ENCODE results near the gene MOSMO.
"Not testable (repeated sequence)": the region's sequence is repeated elsewhere in the genome, so short reads cannot be mapped to it uniquely, and the experiment has no call there.

Gene MOSMO

GRCh38 chr16:22045888-22046287 is 38.0 kb downstream of the MOSMO start:
- not testable (repeated sequence) for H4K91ac ChIP-seq (ENCODE audit: low read depth, low read length); H2BK5ac ChIP-seq (ENCODE audit: low read depth, low read length, poor library complexity); H2AFZ ChIP-seq (ENCODE audit: insufficient read depth, low read length, poor library complexity); H3K14ac ChIP-seq (ENCODE audit: low read length); H3K4ac ChIP-seq (ENCODE audit: low read depth, low read length); H2BK120ac ChIP-seq (ENCODE audit: insufficient read depth, low read length, poor library complexity); H3K9me3 ChIP-seq (ENCODE audit: insufficient read depth, low read depth, low read length); H3K36me3 ChIP-seq (ENCODE audit: control insufficient read depth in 1 of 2, insufficient read depth in 2 of 2, low read length in 2 of 2); H2AK5ac ChIP-seq (ENCODE audit: low read length); H3K18ac ChIP-seq (ENCODE audit: low read length); H3K23ac ChIP-seq (ENCODE audit: low read length); H4K12ac ChIP-seq (ENCODE audit: low read depth, low read length); H2BK12ac ChIP-seq (ENCODE audit: low read length); H3K79me1 ChIP-seq (ENCODE audit: low read length); H3K4me3 ChIP-seq (ENCODE audit: low read depth, low read length); H3K4me1 ChIP-seq (ENCODE audit: control insufficient read depth in 1 of 2, insufficient read depth in 2 of 2, low read length in 2 of 2); H4K8ac ChIP-seq (ENCODE audit: low read depth, low read length); H3K27me3 ChIP-seq (ENCODE audit: insufficient read depth, low read length); H3K9ac ChIP-seq (ENCODE audit: low read length); DNase-seq; H3K4me2 ChIP-seq (ENCODE audit: low read length); H3K27ac ChIP-seq (ENCODE audit: low read depth, low read length); H3K79me2 ChIP-seq (ENCODE audit: control insufficient read depth, insufficient read depth, low read length, poor library complexity)
- no CpG with 5 or more reads among the region's 5 CpGs for WGBS (ENCODE audit: extremely low coverage, insufficient coverage, insufficient read length)

GRCh38 chr16:22050963-22051362 is 43.1 kb downstream of the MOSMO start:
- H2BK120ac ChIP-seq (ENCODE audit: insufficient read depth, low read length, poor library complexity), result no peak overlapping the region
- no peaks in the 10 kb centered on the region for H3K4me1 ChIP-seq (ENCODE audit: control insufficient read depth in 1 of 2, insufficient read depth in 2 of 2, low read length in 2 of 2)
- no peaks in the 10 kb centered on the region for H3K79me2 ChIP-seq (ENCODE audit: control insufficient read depth, insufficient read depth, low read length, poor library complexity)
- no peak overlapping the region for H4K12ac ChIP-seq (ENCODE audit: low read depth, low read length)
- no peaks in the 10 kb centered on the region for H3K79me1 ChIP-seq (ENCODE audit: low read length)
- H3K9me3 ChIP-seq (ENCODE audit: insufficient read depth, low read depth, low read length), result peaks cover 2% of the 10 kb centered on the region
- no peak overlapping the region for H2AK5ac ChIP-seq (ENCODE audit: low read length)
- DNase-seq, result peak; percentile 41 to 65
- no peak overlapping the region for H3K4ac ChIP-seq (ENCODE audit: low read depth, low read length)
- no peak overlapping the region for H2BK12ac ChIP-seq (ENCODE audit: low read length)
- no peak overlapping the region for H2AFZ ChIP-seq (ENCODE audit: insufficient read depth, low read length, poor library complexity)
- H3K36me3 ChIP-seq (ENCODE audit: control insufficient read depth in 1 of 2, insufficient read depth in 2 of 2, low read length in 2 of 2), result no peaks in the 10 kb centered on the region
- no CpG with 5 or more reads among the region's 4 CpGs for WGBS (ENCODE audit: extremely low coverage, insufficient coverage, insufficient read length)
- no peak overlapping the region for H2BK5ac ChIP-seq (ENCODE audit: low read depth, low read length, poor library complexity)
- H3K4me2 ChIP-seq (ENCODE audit: low read length), result no peak overlapping the region
- H3K4me3 ChIP-seq (ENCODE audit: low read depth, low read length), result no peak overlapping the region
- no peaks in the 10 kb centered on the region for H3K27me3 ChIP-seq (ENCODE audit: insufficient read depth, low read length)
- H4K8ac ChIP-seq (ENCODE audit: low read depth, low read length), result no peak overlapping the region
- H3K9ac ChIP-seq (ENCODE audit: low read length), result no peak overlapping the region
- no peak overlapping the region for H3K23ac ChIP-seq (ENCODE audit: low read length)
- H3K18ac ChIP-seq (ENCODE audit: low read length), result no peak overlapping the region
- no peak overlapping the region for H3K27ac ChIP-seq (ENCODE audit: low read depth, low read length)
- no peak overlapping the region for H4K91ac ChIP-seq (ENCODE audit: low read depth, low read length)
- H3K14ac ChIP-seq (ENCODE audit: low read length), result no peak overlapping the region

- no peak overlapping the region for H3K23ac ChIP-seq (ENCODE audit: low read length)
- no peak overlapping the region for H3K14ac ChIP-seq (ENCODE audit: low read length)
- WGBS (ENCODE audit: extremely low coverage, insufficient coverage, insufficient read length), result no CpG with 5 or more reads among the region's 6 CpGs
- no peaks in the 10 kb centered on the region for H3K4me1 ChIP-seq (ENCODE audit: control insufficient read depth in 1 of 2, insufficient read depth in 2 of 2, low read length in 2 of 2)
- no peak overlapping the region for H3K18ac ChIP-seq (ENCODE audit: low read length)
- H3K4me3 ChIP-seq (ENCODE audit: low read depth, low read length), result no peak overlapping the region
- H4K12ac ChIP-seq (ENCODE audit: low read depth, low read length), result no peak overlapping the region
- no peaks in the 10 kb centered on the region for H3K79me1 ChIP-seq (ENCODE audit: low read length)
- no peak overlapping the region for H2AK5ac ChIP-seq (ENCODE audit: low read length)
- no peaks in the 10 kb centered on the region for H3K79me2 ChIP-seq (ENCODE audit: control insufficient read depth, insufficient read depth, low read length, poor library complexity)
- H3K27me3 ChIP-seq (ENCODE audit: insufficient read depth, low read length), result no peaks in the 10 kb centered on the region
- H3K4me2 ChIP-seq (ENCODE audit: low read length), result no peak overlapping the region
- peaks cover 2% of the 10 kb centered on the region for H3K9me3 ChIP-seq (ENCODE audit: insufficient read depth, low read depth, low read length)
- H3K36me3 ChIP-seq (ENCODE audit: control insufficient read depth in 1 of 2, insufficient read depth in 2 of 2, low read length in 2 of 2), result peaks cover 0 to 2% of the 10 kb centered on the region in 2 experiments
- no peak for DNase-seq
- H3K27ac ChIP-seq (ENCODE audit: low read depth, low read length), result no peak overlapping the region
- H3K9ac ChIP-seq (ENCODE audit: low read length), result no peak overlapping the region
- H2BK5ac ChIP-seq (ENCODE audit: low read depth, low read length, poor library complexity), result no peak overlapping the region
- H3K4ac ChIP-seq (ENCODE audit: low read depth, low read length), result no peak overlapping the region
- no peak overlapping the region for H2BK12ac ChIP-seq (ENCODE audit: low read length)
- no peak overlapping the region for H2BK120ac ChIP-seq (ENCODE audit: insufficient read depth, low read length, poor library complexity)
- no peak overlapping the region for H4K8ac ChIP-seq (ENCODE audit: low read depth, low read length)
- no peak overlapping the region for H2AFZ ChIP-seq (ENCODE audit: insufficient read depth, low read length, poor library complexity)
- H4K91ac ChIP-seq (ENCODE audit: low read depth, low read length), result no peak overlapping the region
Measured at GRCh38 chr16:22052980-22053379, 45.1 kb downstream of the MOSMO start.

- Histone ChIP-seq H2BK120ac (ENCODE audit: insufficient read depth, low read length, poor library complexity) (no peak overlapping the region), H3K4me3 (ENCODE audit: low read depth, low read length) (peak overlapping the region; percentile 20), H3K4me1 (ENCODE audit: control insufficient read depth in 1 of 2, insufficient read depth in 2 of 2, low read length in 2 of 2) (no peaks in the 10 kb centered on the region), H2AFZ (ENCODE audit: insufficient read depth, low read length, poor library complexity) (no peak overlapping the region), H3K79me2 (ENCODE audit: control insufficient read depth, insufficient read depth, low read length, poor library complexity) (no peaks in the 10 kb centered on the region), H3K18ac (ENCODE audit: low read length) (no peak overlapping the region), H3K23ac (ENCODE audit: low read length) (peak overlapping the region; percentile 61), H3K4ac (ENCODE audit: low read depth, low read length) (no peak overlapping the region), H3K27me3 (ENCODE audit: insufficient read depth, low read length) (no peaks in the 10 kb centered on the region), H2BK12ac (ENCODE audit: low read length) (no peak overlapping the region), H4K91ac (ENCODE audit: low read depth, low read length) (no peak overlapping the region), H3K9me3 (ENCODE audit: insufficient read depth, low read depth, low read length) (peaks cover 2% of the 10 kb centered on the region), H4K12ac (ENCODE audit: low read depth, low read length) (no peak overlapping the region), H3K9ac (ENCODE audit: low read length) (peak overlapping the region; percentile 5), H3K27ac (ENCODE audit: low read depth, low read length) (no peak overlapping the region), H3K36me3 (ENCODE audit: control insufficient read depth in 1 of 2, insufficient read depth in 2 of 2, low read length in 2 of 2) (peaks cover 0 to 2% of the 10 kb centered on the region in 2 experiments), H2AK5ac (ENCODE audit: low read length) (no peak overlapping the region), H3K4me2 (ENCODE audit: low read length) (no peak overlapping the region), H4K8ac (ENCODE audit: low read depth, low read length) (no peak overlapping the region), H3K79me1 (ENCODE audit: low read length) (no peaks in the 10 kb centered on the region), H2BK5ac (ENCODE audit: low read depth, low read length, poor library complexity) (no peak overlapping the region), H3K14ac (ENCODE audit: low read length) (no peak overlapping the region)
- WGBS (ENCODE audit: extremely low coverage, insufficient coverage, insufficient read length), result no CpG with 5 or more reads among the region's 4 CpGs
- DNase-seq, result no peak
Measured at GRCh38 chr16:22053921-22054341, 46.0 kb downstream of the MOSMO start.

All from trophoblast cell (in vitro differentiated cells and primary cell).